H1 (cell line): Measurements from ENCODE around the gene PDIA5. TPM values are rescaled to one million over a fixed set of nuclear protein-coding genes. Genes with fewer than 3 reads are reported as not detected.

Experiments
- ASH2L ChIP-seq: fragments of 200-600, 300-600 bp; sonication (generic); IDR thresholded peaks from one replicate; pipeline ENCODE4 v1.7.1; 2017; ENCODE audit warnings: low read length
- CTCF ChIP-seq, 3 experiments: IDR thresholded peaks; 1 replicate in 2 of 3; 2 replicates in 1 of 3; pipeline versions ENCODE4 v1.5.1 to v1.6.1; 2011; ENCODE audit warnings: low read length in 3 of 3, mild to moderate bottlenecking in 3 of 3, inconsistent platforms in 2 of 3, low read depth in 1 of 3, moderate library complexity in 1 of 3; ENCODE audit not compliant: insufficient read depth in 1 of 3; ENCODE audit errors: control extremely low read depth in 1 of 3
- NRF1 ChIP-seq: IDR thresholded peaks from 2 replicates; pipeline ENCODE4 v1.6.1; 2011; ENCODE audit warnings: mild to moderate bottlenecking, low read depth, low read length, improper control_type of control experiment
- PHF8 ChIP-seq: fragments of 200-600 bp; sonication (generic); conservative IDR thresholded peaks from 2 replicates; pipeline ENCODE4 v1.7.1; 2012; ENCODE audit warnings: low read depth, mild to moderate bottlenecking, inconsistent platforms, low read length, moderate library complexity
- SIX5 ChIP-seq: IDR thresholded peaks from 2 replicates; pipeline ENCODE4 v1.6.1; 2011; ENCODE audit warnings: mild to moderate bottlenecking, low read depth, low read length
- polyA plus RNA-seq, 7 experiments: library from polyadenylated mRNA; depleted of rRNA in 3 of 7; stranded (reverse) in 5 of 7; unstranded in 2 of 7; fragments of >200 nt in 5 of 7; fragments of 200-250 nt in 2 of 7; gene quantifications; 1 replicate in 5 of 7; 2 replicates in 1 of 7; 4 replicates in 1 of 7; pipeline versions ENCODE4 v1.2.1 to v1.2.3, GENCODE V29; 2011 to 2013; ENCODE audit warnings: missing spikeins in 2 of 7, mixed read lengths in 2 of 7
- total RNA-seq: library from RNA; stranded (reverse); fragmentation: NEBNext Ultra II Directional; extraction: Animal tissue kit (Norgen Biotek cat#: 25700); gene quantifications from 2 replicates; pipeline ENCODE4 v1.2.1, GENCODE V29; 2021
- TF ChIP-seq, protein P1 (sequence below): IDR thresholded peaks from 2 replicates; pipeline ENCODE4 v1.6.1; 2012; ENCODE audit warnings: inconsistent platforms

Gene PDIA5
- total and polyA plus RNA-seq, 2 of the 8 experiments (the other 6 are each of a cell fraction or from before 2014, with no cell fraction given), result 18.2 to 32.8 TPM

- TF ChIP-seq CTCF (IDR thresholded peaks at IDR 0.05; ENCODE audit: control extremely low read depth in 1 of 3, insufficient read depth in 1 of 3, low read depth in 1 of 3, low read length in 3 of 3), result no peak
- TF ChIP-seq PHF8, result peak; percentile 72
- TF ChIP-seq, protein P1, sequence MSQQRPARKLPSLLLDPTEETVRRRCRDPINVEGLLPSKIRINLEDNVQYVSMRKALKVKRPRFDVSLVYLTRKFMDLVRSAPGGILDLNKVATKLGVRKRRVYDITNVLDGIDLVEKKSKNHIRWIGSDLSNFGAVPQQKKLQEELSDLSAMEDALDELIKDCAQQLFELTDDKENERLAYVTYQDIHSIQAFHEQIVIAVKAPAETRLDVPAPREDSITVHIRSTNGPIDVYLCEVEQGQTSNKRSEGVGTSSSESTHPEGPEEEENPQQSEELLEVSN, result peak; percentile 98
- TF ChIP-seq SIX5, result peak; percentile 56
- TF ChIP-seq NRF1, result peak; percentile 74
- no peak for TF ChIP-seq ASH2L
Observed at GRCh38 chr3:123066896-123067688, at the start of gene PDIA5 (continued).
